IMR-90 (cell line): ENCODE measurements around the gene TEX22. TPM values are rescaled to one million over a fixed set of nuclear protein-coding genes. Genes with fewer than 3 reads are reported as not detected.

Experiments
- ATAC-seq: fragments of 200-7000 bp; cut with Tn5 transposase; 2 replicates; pipeline ENCODE4 v1.9.1; 2020; ENCODE audit warnings: low read depth, mild to moderate bottlenecking, moderate library complexity
- BruUV-seq: library from RNA; stranded (reverse); fragments of 400-500 nt; replicated peaks from 2 replicates; lab custom pipeline; 2021; lab: Mats Ljungman, UMichigan
- CTCF ChIA-PET: fragments of 300-600 bp; formaldehyde crosslinking; extraction: SDS; loops from one replicate; lab custom pipeline; 2021; ENCODE audit warnings: antibody characterized with exemption; lab: Yijun Ruan, JAX
- POLR2A ChIA-PET: fragments of 300-600 bp; sonication (Branson Sonifier 250); formaldehyde crosslinking; loops from one replicate; lab custom pipeline; 2022; ENCODE audit warnings: antibody characterized with exemption; ENCODE audit not compliant: unreplicated experiment; lab: Charles Lee
- DNase-seq: peaks from one replicate; pipeline ENCODE4 v3.0.0; 2013
- H2AFZ ChIP-seq: replicated peaks from 2 replicates; pipeline ENCODE3; 2013; ENCODE audit warnings: low read length, mild to moderate bottlenecking; ENCODE audit not compliant: poor library complexity
- H2AK5ac ChIP-seq: 2 replicates; pipeline ENCODE4 v1.6.1; 2013; ENCODE audit warnings: low read depth, low read length, inconsistent platforms
- H2AK9ac ChIP-seq: replicated peaks from 2 replicates; pipeline ENCODE3; 2013; ENCODE audit warnings: mild to moderate bottlenecking, low read depth, low read length, moderate library complexity; ENCODE audit not compliant: poor library complexity
- H2BK120ac ChIP-seq: 2 replicates; pipeline ENCODE4 v1.6.1; 2013; ENCODE audit warnings: low read depth, low read length, inconsistent platforms
- H2BK15ac ChIP-seq: 3 replicates; pipeline ENCODE4 v1.6.1; 2013; ENCODE audit warnings: low read depth, low read length, inconsistent platforms
- H2BK20ac ChIP-seq: 2 replicates; pipeline ENCODE4 v1.6.1; 2013; ENCODE audit warnings: low read depth, mild to moderate bottlenecking, inconsistent platforms, low read length, moderate library complexity
- H2BK5ac ChIP-seq: 2 replicates; pipeline ENCODE4 v1.6.1; 2013; ENCODE audit warnings: mild to moderate bottlenecking, low read depth, low read length, inconsistent platforms; ENCODE audit not compliant: poor library complexity, severe bottlenecking
- H3K14ac ChIP-seq: replicated peaks from 2 replicates; pipeline ENCODE4 v1.6.1; 2013; ENCODE audit warnings: low read depth, low read length, inconsistent platforms
- H3K18ac ChIP-seq: 2 replicates; pipeline ENCODE4 v1.6.1; 2013; ENCODE audit warnings: low read depth, low read length, control low read depth
- H3K23ac ChIP-seq: 2 replicates; pipeline ENCODE4 v1.6.1; 2013; ENCODE audit warnings: low read depth, low read length, inconsistent platforms
- H3K27ac ChIP-seq: 2 replicates; pipeline ENCODE4 v1.5.1; 2013; ENCODE audit warnings: mild to moderate bottlenecking, control low read depth, low read length; ENCODE audit not compliant: insufficient read depth
- H3K27me3 ChIP-seq: 2 replicates; pipeline ENCODE4 v1.6.1; 2013; ENCODE audit warnings: low read length; ENCODE audit not compliant: control insufficient read depth, insufficient read depth
- H3K36me3 ChIP-seq: 2 replicates; pipeline ENCODE4 v1.6.1; 2013; ENCODE audit warnings: low read length, mixed read lengths; ENCODE audit not compliant: control insufficient read depth, insufficient read depth
- H3K4ac ChIP-seq: 2 replicates; pipeline ENCODE4 v1.6.1; 2013; ENCODE audit warnings: low read depth, low read length, inconsistent platforms
- H3K4me1 ChIP-seq: 2 replicates; pipeline ENCODE4 v1.6.1; 2013; ENCODE audit warnings: low read length, mixed read lengths; ENCODE audit not compliant: control insufficient read depth, insufficient read depth
- H3K4me2 ChIP-seq: 2 replicates; pipeline ENCODE4 v1.6.1; 2013; ENCODE audit warnings: low read depth, mild to moderate bottlenecking, control low read depth, low read length, moderate library complexity
- H3K4me3 ChIP-seq: 2 replicates; pipeline ENCODE4 v1.5.1; 2013; ENCODE audit warnings: low read depth, mild to moderate bottlenecking, control low read depth, low read length, moderate library complexity; ENCODE audit not compliant: insufficient read depth
- H3K56ac ChIP-seq: 2 replicates; pipeline ENCODE4 v1.6.1; 2013; ENCODE audit warnings: low read length, inconsistent platforms; ENCODE audit not compliant: insufficient read depth; ENCODE audit errors: extremely low read depth
- H3K79me1 ChIP-seq, 2 experiments: 2 replicates each; pipeline ENCODE4 v1.6.1; 2013; ENCODE audit warnings: low read length in 2 of 2, inconsistent platforms in 1 of 2, low read depth in 1 of 2
- H3K9ac ChIP-seq: 2 replicates; pipeline ENCODE4 v1.6.1; 2013; ENCODE audit warnings: low read depth, low read length, control low read depth
- H3K9me1 ChIP-seq: 2 replicates; pipeline ENCODE4 v1.6.1; 2013; ENCODE audit warnings: low read length, inconsistent platforms; ENCODE audit not compliant: insufficient read depth
- H3K9me3 ChIP-seq: 2 replicates; pipeline ENCODE4 v1.6.1; 2013; ENCODE audit warnings: low read length; ENCODE audit not compliant: control insufficient read depth, insufficient read depth
- H4K20me1 ChIP-seq: 2 replicates; pipeline ENCODE4 v1.6.1; 2013; ENCODE audit warnings: low read length, inconsistent platforms; ENCODE audit not compliant: insufficient read depth
- H4K5ac ChIP-seq: 2 replicates; pipeline ENCODE4 v1.6.1; 2013; ENCODE audit warnings: mild to moderate bottlenecking, low read depth, low read length, control low read depth
- H4K8ac ChIP-seq, 2 experiments: 2 replicates each; pipeline ENCODE4 v1.6.1; 2013; ENCODE audit warnings: low read depth in 2 of 2, low read length in 2 of 2, control low read depth in 1 of 2, inconsistent platforms in 1 of 2
- H4K91ac ChIP-seq: 2 replicates; pipeline ENCODE4 v1.6.1; 2013; ENCODE audit warnings: low read depth, low read length, inconsistent platforms; ENCODE audit not compliant: insufficient read depth
- CEBPB ChIP-seq: IDR thresholded peaks from 2 replicates; pipeline ENCODE4 v1.6.1; 2012; ENCODE audit warnings: low read depth, low read length, improper control_type of control experiment
- CHD1 ChIP-seq: IDR thresholded peaks from 2 replicates; pipeline ENCODE4 v1.6.1; 2012; ENCODE audit warnings: low read depth, low read length, improper control_type of control experiment
- CTCF ChIP-seq: conservative IDR thresholded peaks from 2 replicates; pipeline ENCODE4 v1.5.1; 2012; ENCODE audit warnings: mild to moderate bottlenecking, low read depth, low read length, improper control_type of control experiment
- ELK1 ChIP-seq: fragments of 150-350 bp; IDR thresholded peaks from 2 replicates; pipeline ENCODE4 v1.6.1; 2016; ENCODE audit warnings: low read depth, mild to moderate bottlenecking, low read length, moderate library complexity, borderline replicate concordance
- FOS ChIP-seq: fragments of 150-350 bp; IDR thresholded peaks from 2 replicates; pipeline ENCODE4 v1.6.1; 2016; ENCODE audit warnings: low read depth, low read length
- MXI1 ChIP-seq: IDR thresholded peaks from 2 replicates; pipeline ENCODE4 v1.6.1; 2012; ENCODE audit warnings: low read depth, mild to moderate bottlenecking, low read length, moderate library complexity, borderline replicate concordance
- NFE2L2 ChIP-seq: fragments of 150-350 bp; IDR thresholded peaks from 2 replicates; pipeline ENCODE4 v1.6.1; 2016; ENCODE audit warnings: low read depth, mild to moderate bottlenecking, low read length
- RAD21 ChIP-seq: IDR thresholded peaks from 2 replicates; pipeline ENCODE4 v1.6.1; 2012; ENCODE audit warnings: low read length, improper control_type of control experiment
- RFX5 ChIP-seq: IDR thresholded peaks from 2 replicates; pipeline ENCODE4 v1.8.0; 2012; ENCODE audit warnings: low read depth, mild to moderate bottlenecking, low read length, moderate library complexity
- SMC3 ChIP-seq: fragments of 150-350 bp; IDR thresholded peaks from 2 replicates; pipeline ENCODE4 v1.6.1; 2016; ENCODE audit warnings: low read depth, mild to moderate bottlenecking, antibody characterized with exemption, low read length, moderate library complexity
- WGBS, 2 experiments: methylation state at CpG; one replicate each; pipeline versions ENCODE4 v1.1.5 to v1.1.7; 2013; ENCODE audit warnings: missing lambda C conversion rate in 2 of 2; ENCODE audit not compliant: insufficient read length in 1 of 2; ENCODE audit errors: extremely low coverage in 2 of 2; 5-methylcytosine and 5-hydroxymethylcytosine counted together
- dilution Hi-C: fragments of 300-500 bp; cut with HindIII; formaldehyde crosslinking; loops from one replicate; pipeline ENCODE4 v1.14.3; 2018; ENCODE audit warnings: low sequenced_read_pairs; ENCODE audit not compliant: unreplicated experiment
- in situ Hi-C: fragments of 300-500 bp; cut with MboI; formaldehyde crosslinking; loops from 3 replicates; pipeline ENCODE4 v1.14.3; 2019; ENCODE audit warnings: low sequenced_read_pairs, inconsistent platforms, mixed read lengths
- intact Hi-C: fragments of 100-400 bp; cut with micrococcal nuclease; formaldehyde crosslinking; loops from 2 replicates; pipeline ENCODE4 v1.10.0; 2022
- polyA plus RNA-seq, 3 experiments: library from polyadenylated mRNA; depleted of rRNA; stranded (reverse); fragments of >200 nt; gene quantifications; 2 replicates each; pipeline ENCODE4 v1.2.3, GENCODE V29; 2012; ENCODE audit warnings: low replicate concordance in 1 of 3
- total RNA-seq: library from RNA; depleted of rRNA; stranded (reverse); fragments of >200 nt; gene quantifications from 2 replicates; pipeline ENCODE4 v1.2.3, GENCODE V29; 2012

The TEX22 gene
- total and polyA plus RNA-seq, 2 of the 4 experiments (the other 2 are of a cell fraction): 0.10 to 0.18 TPM

- no peak overlapping the region for H3K23ac ChIP-seq
- H3K27me3 ChIP-seq: no peaks in the 10 kb centered on the region
- peaks cover 4% of the 10 kb centered on the region; the same call in 1 of the 2 replicates for H3K36me3 ChIP-seq
- TF ChIP-seq MXI1: no peak
- TF ChIP-seq RAD21: no peak
- TF ChIP-seq CHD1: no peak
- no peak for TF ChIP-seq NFE2L2
- no peak for TF ChIP-seq FOS
- no peak for TF ChIP-seq ELK1
- TF ChIP-seq SMC3: no peak
- TF ChIP-seq CEBPB: no peak
- TF ChIP-seq RFX5: no peak
- TF ChIP-seq CTCF: no peak
- no peak overlapping the region for H3K4me3 ChIP-seq
- peaks cover 2% of the 10 kb centered on the region; the same call in 1 of the 2 replicates for H3K4me1 ChIP-seq
- no peak overlapping the region for H4K8ac ChIP-seq
- H3K9ac ChIP-seq: no peak overlapping the region
- H2AFZ ChIP-seq: no peak overlapping the region
- no peak overlapping the region for H2AK9ac ChIP-seq
- H2BK5ac ChIP-seq: no peak overlapping the region
- POLR2A ChIA-PET: no interaction called here
- H2BK20ac ChIP-seq: no peak overlapping the region
- no peak overlapping the region for H4K5ac ChIP-seq
- no peak overlapping the region for H4K91ac ChIP-seq
- H2BK15ac ChIP-seq: no peak overlapping the region
- H3K27ac ChIP-seq: no peak overlapping the region
- H2BK120ac ChIP-seq: no peak overlapping the region
- no peak overlapping the region for H3K4ac ChIP-seq
- no peak overlapping the region for H3K18ac ChIP-seq
- CTCF ChIA-PET: no interaction called here
- no peaks in the 10 kb centered on the region for H3K9me1 ChIP-seq
- BruUV-seq: no TSS peak
- intact Hi-C loops (no loop called here), in situ Hi-C loops (no loop called here), dilution Hi-C loops (no loop called here)
- H3K4me2 ChIP-seq: no peak overlapping the region
- H4K20me1 ChIP-seq: no peaks in the 10 kb centered on the region
- H3K56ac ChIP-seq: no peak overlapping the region
- DNase-seq (no peak), ATAC-seq (no peak)
- H3K9me3 ChIP-seq: no peaks in the 10 kb centered on the region
- peaks cover 0 to 9% of the 10 kb centered on the region in 2 experiments; a peak in 1 of 4 replicates for H3K79me1 ChIP-seq
- WGBS, 2 experiments: 93% methylated on average over 5 of the region's 14 CpGs; no CpG with 5 or more reads in 1 of the 2 experiments
- no peak overlapping the region for H2AK5ac ChIP-seq
- H3K14ac ChIP-seq: no peak overlapping the region
Observed at GRCh38 chr14:105393151-105393550, 5.2 kb upstream of the TEX22 start.
